ENCODE results near the gene LTBP1.
"Not testable (repeated sequence)": the region's sequence is repeated elsewhere in the genome, so short reads cannot be mapped to it uniquely, and the experiment has no call there.

LTBP1 gene

GRCh38 chr2:33432871-33433270 lies 486.1 kb downstream of the LTBP1 start:
- DNase-seq (ENCODE audit: low spot score) = no peak

DNA sequence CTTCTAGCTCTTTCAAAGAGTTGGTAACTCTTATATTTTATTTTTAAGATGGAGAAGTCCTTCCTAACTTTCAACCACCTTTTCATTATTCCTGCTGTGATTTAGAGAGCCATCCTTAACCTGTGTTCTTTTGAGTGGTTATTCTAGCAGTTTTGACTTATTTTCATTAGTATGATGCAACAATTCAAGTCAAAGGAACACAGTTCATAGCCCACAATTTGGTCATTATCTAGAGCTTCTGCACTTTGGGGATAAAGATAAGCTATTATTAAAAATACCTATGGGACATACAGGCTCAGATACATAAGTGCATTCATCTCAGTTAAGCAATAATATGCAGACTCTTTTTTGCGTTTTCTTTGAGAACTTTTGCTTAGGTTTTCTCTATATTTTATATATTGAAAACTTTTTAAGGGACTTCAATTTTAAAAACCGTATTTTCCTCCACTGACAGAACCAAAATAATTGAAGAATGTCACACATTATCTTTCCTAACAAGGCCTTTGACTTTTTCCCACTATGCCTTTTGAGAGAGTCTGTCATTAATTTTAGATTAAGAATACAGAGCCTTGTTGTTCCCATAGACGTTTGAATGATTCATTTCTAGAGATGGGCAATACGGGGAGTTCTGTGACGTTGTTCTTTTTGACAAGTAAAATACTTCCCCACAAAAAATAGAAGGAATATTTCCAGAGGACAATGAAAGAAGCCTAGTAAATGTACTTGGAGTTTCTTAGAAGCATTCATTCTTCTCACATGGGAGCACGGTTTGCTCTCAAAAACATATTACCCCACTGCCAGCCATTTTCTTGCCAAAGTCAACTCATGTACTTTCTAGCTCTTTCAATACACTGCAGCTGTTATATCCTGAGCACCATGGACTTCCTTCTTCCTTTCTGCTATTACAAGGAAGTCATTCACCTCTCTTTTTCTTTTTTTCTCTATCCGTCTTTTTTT lies 486.8 kb downstream of the LTBP1 start:
- no peak for DNase-seq (ENCODE audit: low spot score)

DNA sequence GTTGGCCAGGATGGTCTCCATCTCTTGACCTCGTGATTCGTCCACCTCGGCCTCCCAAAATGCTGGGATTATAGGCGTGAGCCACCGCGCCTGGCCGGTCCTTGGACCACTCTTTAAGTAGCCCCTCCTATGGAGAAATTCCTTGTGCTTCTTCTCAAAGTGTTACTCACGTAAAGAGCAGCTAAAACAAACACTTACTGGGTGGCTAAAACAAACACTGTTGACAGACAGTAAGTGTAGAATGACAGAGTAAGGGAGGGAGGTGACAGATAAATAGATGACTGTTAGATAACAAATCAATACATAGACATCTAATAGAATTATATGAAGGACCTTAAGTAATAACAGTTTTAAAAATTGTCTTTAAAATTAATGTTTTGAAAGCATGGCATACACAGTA lies 488.8 kb downstream of the LTBP1 start:
- DNase-seq (ENCODE audit: low spot score) = no peak

- no peak for DNase-seq (ENCODE audit: low spot score)
These were observed 489.3 kb downstream of the LTBP1 start for GRCh38 chr2:33436083-33436482.

- no peak for DNase-seq (ENCODE audit: low spot score)
These were observed 490.5 kb downstream of the LTBP1 start for GRCh38 chr2:33437297-33437696.

GRCh38 chr2:33437815-33438214 lies 491.1 kb downstream of the LTBP1 start:
- DNase-seq (ENCODE audit: low spot score) = no peak

GRCh38 chr2:33441235-33441810 lies 494.6 kb downstream of the LTBP1 start:
- peak; percentile 43 for DNase-seq (ENCODE audit: low spot score)

GRCh38 chr2:33442052-33442451 lies 495.3 kb downstream of the LTBP1 start:
- not testable (repeated sequence) for DNase-seq (ENCODE audit: low spot score)

DNA sequence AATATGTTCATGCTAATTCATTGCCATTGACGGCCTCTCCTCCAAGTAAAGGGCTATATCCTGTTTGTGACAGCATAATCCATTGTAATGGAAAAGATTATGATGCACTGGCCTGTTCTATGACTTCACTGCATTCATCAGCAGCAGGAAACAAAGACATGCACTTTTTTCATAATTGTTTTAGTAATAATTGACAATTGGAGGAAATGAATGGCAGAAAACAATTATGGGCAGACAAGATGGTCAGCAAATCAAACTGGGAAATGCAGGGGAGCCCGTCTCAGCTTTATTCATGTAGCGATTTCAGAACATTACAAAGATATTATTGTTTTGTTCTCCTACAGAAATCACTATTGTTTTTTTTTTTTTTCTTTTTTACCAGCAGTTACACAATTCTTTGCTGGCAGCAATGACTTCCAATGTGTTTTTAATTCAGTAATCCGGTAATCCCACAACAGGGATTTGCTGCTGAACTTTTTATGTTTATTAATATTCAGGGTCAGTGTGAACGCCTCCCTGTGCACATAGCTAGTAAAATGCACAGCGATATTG lies 495.9 kb downstream of the LTBP1 start:
- no peak for DNase-seq (ENCODE audit: low spot score)

GRCh38 chr2:33443274-33443829 lies 496.6 kb downstream of the LTBP1 start:
- no peak for DNase-seq (ENCODE audit: low spot score)

- no peak for DNase-seq (ENCODE audit: low spot score)
These were observed 498.2 kb downstream of the LTBP1 start for GRCh38 chr2:33444967-33445366.

DNA sequence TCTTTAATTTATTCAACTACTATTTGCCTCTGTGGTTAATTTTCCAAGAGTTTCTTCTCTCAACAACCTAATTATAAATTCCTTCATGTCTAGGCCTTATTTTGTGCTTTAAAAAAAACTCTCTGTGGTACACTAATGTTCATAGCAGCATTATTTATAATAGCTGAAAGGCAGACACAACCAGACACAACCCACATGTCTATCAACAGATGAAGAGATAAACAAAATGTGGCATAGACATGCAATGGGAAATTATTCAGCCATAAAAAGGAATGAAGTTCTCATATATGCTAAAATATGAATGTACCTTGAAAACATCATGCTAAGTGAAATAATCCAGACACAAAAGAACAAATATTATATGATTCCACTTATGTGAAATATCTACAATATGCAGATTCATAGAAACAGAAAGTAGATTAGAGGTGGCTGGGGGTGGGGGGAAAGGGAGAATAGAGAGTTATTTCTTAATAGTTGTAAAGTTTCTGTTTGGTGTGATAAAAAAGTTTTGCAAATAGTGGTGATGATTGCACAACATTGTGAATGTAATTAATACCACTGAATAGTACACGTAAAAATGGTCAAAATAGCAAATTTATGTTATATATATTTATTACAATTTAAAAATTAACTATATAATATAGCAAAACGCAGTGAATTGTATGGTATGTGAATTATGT lies 501.6 kb downstream of the LTBP1 start:
- no peak for DNase-seq (ENCODE audit: low spot score)

Data from activated CD4-positive, alpha-beta T cell treated with anti-CD3 and anti-CD28 coated beads, Interleukin-2, Interleukin-4, amounts not matched to agents 100 ng/mL and 50 ng/mL, durations not matched to agents 16 hours and 8 hours (primary cell).